CD1c-positive myeloid dendritic cell (primary cell): ENCODE data around the gene AJM1.
"Not testable (repeated sequence)": the region's sequence is repeated elsewhere in the genome, so short reads cannot be mapped to it uniquely, and the experiment has no call there.

ENCODE experiments used
- DNase-seq: peaks from one replicate; pipeline ENCODE4 v3.0.0-alpha.2; 2016; ENCODE audit errors: extremely low spot score

Gene AJM1

GRCh38 chr9:136831002-136831719 is 11.1 kb upstream of the AJM1 start:
- no peak for DNase-seq

GRCh38 chr9:136831720-136832104 is 10.6 kb upstream of the AJM1 start:
- DNase-seq: no peak

GRCh38 chr9:136832581-136832980 is 9.7 kb upstream of the AJM1 start:
- no peak for DNase-seq

GRCh38 chr9:136833381-136834048 is 8.8 kb upstream of the AJM1 start:
- DNase-seq: not testable (repeated sequence)

- no peak for DNase-seq
Measured at GRCh38 chr9:136835162-136835931, 6.9 kb upstream of the AJM1 start.

GRCh38 chr9:136835932-136836904 is 6.1 kb upstream of the AJM1 start:
- DNase-seq: no peak

- DNase-seq: no peak
Measured at GRCh38 chr9:136837146-136837855, 5.0 kb upstream of the AJM1 start.

- not testable (repeated sequence) for DNase-seq
Measured at GRCh38 chr9:136837856-136838277, 4.4 kb upstream of the AJM1 start.

GRCh38 chr9:136838314-136839228 is 3.7 kb upstream of the AJM1 start:
- no peak for DNase-seq

GRCh38 chr9:136839229-136840139 is 2.8 kb upstream of the AJM1 start:
- DNase-seq: no peak

- no peak for DNase-seq
Measured at GRCh38 chr9:136840140-136840876, 2.0 kb upstream of the AJM1 start.

- peak; percentile 8 for DNase-seq
Measured at GRCh38 chr9:136840877-136841645, 1.2 kb upstream of the AJM1 start.

- DNase-seq: not testable (repeated sequence)
Measured at GRCh38 chr9:136841646-136842379, 465 bp upstream of the AJM1 start.

GRCh38 chr9:136843159-136843800 is 1.0 kb downstream of the AJM1 start:
- DNase-seq: not testable (repeated sequence)

- peak; percentile 29 for DNase-seq
Measured at GRCh38 chr9:136843801-136844740, 1.8 kb downstream of the AJM1 start.
